HG03175 (cell line): ENCODE results near the gene BCL6.

ENCODE experiments used
- ATAC-seq: cut with Tn5 transposase; IDR thresholded peaks from one replicate; pipeline ENCODE4 v1.9.1; 2021; ENCODE audit warnings: mild to moderate bottlenecking, moderate library complexity; ENCODE audit not compliant: unreplicated experiment

BCL6 gene

GRCh38 chr3:187762792-187763191 is 17.5 kb upstream of the BCL6 start:
- no peak for ATAC-seq

GRCh38 chr3:187759601-187760000 is 14.3 kb upstream of the BCL6 start:
- no peak for ATAC-seq

- no peak for ATAC-seq
Measured at GRCh38 chr3:187758318-187758955, 13.2 kb upstream of the BCL6 start.

- ATAC-seq, result no peak
Measured at GRCh38 chr3:187753516-187753915, 8.2 kb upstream of the BCL6 start.

GRCh38 chr3:187750513-187751123 is 5.3 kb upstream of the BCL6 start:
- no peak for ATAC-seq

- ATAC-seq, result no peak
Measured at GRCh38 chr3:187750006-187750512, 4.8 kb upstream of the BCL6 start.

- peak; percentile 40 for ATAC-seq
Measured at GRCh38 chr3:187748050-187748481, 2.8 kb upstream of the BCL6 start.

GRCh38 chr3:187747506-187747905 is 2.2 kb upstream of the BCL6 start:
- no peak for ATAC-seq

GRCh38 chr3:187746442-187747281 is 1.4 kb upstream of the BCL6 start:
- ATAC-seq, result no peak

- ATAC-seq, result no peak
Measured at GRCh38 chr3:187746059-187746441, 782 bp upstream of the BCL6 start.

- no peak for ATAC-seq
Measured at GRCh38 chr3:187744169-187745151, 808 bp downstream of the BCL6 start.

GRCh38 chr3:187743195-187744141 is 1.8 kb downstream of the BCL6 start:
- no peak for ATAC-seq

GRCh38 chr3:187742351-187743171 is 2.7 kb downstream of the BCL6 start:
- no peak for ATAC-seq

- ATAC-seq, result no peak
Measured at GRCh38 chr3:187741403-187742350, 3.6 kb downstream of the BCL6 start.

GRCh38 chr3:187740421-187741399 is 4.6 kb downstream of the BCL6 start:
- no peak for ATAC-seq
